ENCODE results near the gene ZNHIT6. TPM values are rescaled to one million over a fixed set of nuclear protein-coding genes. Genes with fewer than 3 reads are reported as not detected.

Gene ZNHIT6
- total RNA-seq, 1 donor from 2014 or later, result 34.9 TPM

GRCh38 chr1:85608851-85609250, 99.4 kb downstream of the ZNHIT6 start:
- Histone ChIP-seq H4K20me1 (ENCODE audit: insufficient read depth, low read length) (no peaks in the 10 kb centered on the region), H3K27ac (ENCODE audit: low read depth, low read length) (no peak overlapping the region), H2AFZ (ENCODE audit: low read depth, low read length) (no peak overlapping the region), H3K4me1 (ENCODE audit: insufficient read depth, low read length) (peaks cover 56% of the 10 kb centered on the region), H3K9me3 (ENCODE audit: insufficient read depth, low read depth, low read length) (no peaks in the 10 kb centered on the region), H3K4me3 (ENCODE audit: insufficient read depth, low read depth, low read length) (no peak overlapping the region), H3K27me3 (ENCODE audit: insufficient read depth, low read length) (no peaks in the 10 kb centered on the region), H3K79me2 (ENCODE audit: insufficient read depth, low read length) (no peaks in the 10 kb centered on the region), H3K4me2 (ENCODE audit: low read length) (no peak overlapping the region), H3K36me3 (ENCODE audit: insufficient read depth, low read length) (no peaks in the 10 kb centered on the region), H3K9ac (ENCODE audit: low read length) (no peak overlapping the region)
- Mint-ChIP-seq H3K4me3 (ENCODE audit: unreplicated experiment) (no peak overlapping the region), H3K9me3 (ENCODE audit: unreplicated experiment) (no peaks in the 10 kb centered on the region), H3K36me3 (ENCODE audit: low read depth, unreplicated experiment) (no peaks in the 10 kb centered on the region), H3K27me3 (ENCODE audit: low read depth, unreplicated experiment) (no peaks in the 10 kb centered on the region), H3K4me1 (ENCODE audit: low read depth, unreplicated experiment) (peaks cover 79% of the 10 kb centered on the region), H3K27ac (ENCODE audit: unreplicated experiment) (peak overlapping the region; percentile 98)
- FAIRE-seq, result peak; percentile 63
- DNase-seq (ENCODE audit: low read depth), result no peak
- TF ChIP-seq EZH2 (IDR thresholded peaks at IDR 0.05; ENCODE audit: insufficient read depth, low read length), result no peak
- no peak for TF ChIP-seq CTCF (IDR thresholded peaks at IDR 0.05; ENCODE audit: insufficient read depth, low read depth, low read length)

- Histone ChIP-seq H3K27me3 (ENCODE audit: insufficient read depth, low read length) (no peaks in the 10 kb centered on the region), H4K20me1 (ENCODE audit: insufficient read depth, low read length) (no peaks in the 10 kb centered on the region), H3K27ac (ENCODE audit: low read depth, low read length) (peak overlapping the region; percentile 96), H3K4me1 (ENCODE audit: insufficient read depth, low read length) (peaks cover 48% of the 10 kb centered on the region), H3K9me3 (ENCODE audit: insufficient read depth, low read depth, low read length) (no peaks in the 10 kb centered on the region), H3K36me3 (ENCODE audit: insufficient read depth, low read length) (no peaks in the 10 kb centered on the region), H3K4me2 (ENCODE audit: low read length) (peak overlapping the region; percentile 73), H3K79me2 (ENCODE audit: insufficient read depth, low read length) (no peaks in the 10 kb centered on the region), H3K9ac (ENCODE audit: low read length) (peak overlapping the region; percentile 82), H2AFZ (ENCODE audit: low read depth, low read length) (no peak overlapping the region), H3K4me3 (ENCODE audit: insufficient read depth, low read depth, low read length) (no peak overlapping the region)
- DNase-seq (ENCODE audit: low read depth), result peak; percentile 40
- Mint-ChIP-seq H3K4me3 (ENCODE audit: unreplicated experiment) (peak overlapping the region; percentile 48), H3K9me3 (ENCODE audit: unreplicated experiment) (no peaks in the 10 kb centered on the region), H3K4me1 (ENCODE audit: low read depth, unreplicated experiment) (peaks cover 76% of the 10 kb centered on the region), H3K27me3 (ENCODE audit: low read depth, unreplicated experiment) (no peaks in the 10 kb centered on the region), H3K27ac (ENCODE audit: unreplicated experiment) (peak overlapping the region; percentile 98), H3K36me3 (ENCODE audit: low read depth, unreplicated experiment) (no peaks in the 10 kb centered on the region)
- FAIRE-seq, result no peak
- no peak for TF ChIP-seq EZH2 (IDR thresholded peaks at IDR 0.05; ENCODE audit: insufficient read depth, low read length)
- TF ChIP-seq CTCF (IDR thresholded peaks at IDR 0.05; ENCODE audit: insufficient read depth, low read depth, low read length), result no peak
Observed at GRCh38 chr1:85607921-85608265, 100.3 kb downstream of the ZNHIT6 start.

- Histone ChIP-seq H3K27ac (ENCODE audit: low read depth, low read length) (peak overlapping the region; percentile 96), H2AFZ (ENCODE audit: low read depth, low read length) (no peak overlapping the region), H3K9ac (ENCODE audit: low read length) (peak overlapping the region; percentile 82), H3K4me2 (ENCODE audit: low read length) (peak overlapping the region; percentile 73), H3K27me3 (ENCODE audit: insufficient read depth, low read length) (no peaks in the 10 kb centered on the region), H3K4me1 (ENCODE audit: insufficient read depth, low read length) (peaks cover 42% of the 10 kb centered on the region), H4K20me1 (ENCODE audit: insufficient read depth, low read length) (no peaks in the 10 kb centered on the region), H3K9me3 (ENCODE audit: insufficient read depth, low read depth, low read length) (no peaks in the 10 kb centered on the region), H3K79me2 (ENCODE audit: insufficient read depth, low read length) (no peaks in the 10 kb centered on the region), H3K36me3 (ENCODE audit: insufficient read depth, low read length) (no peaks in the 10 kb centered on the region), H3K4me3 (ENCODE audit: insufficient read depth, low read depth, low read length) (no peak overlapping the region)
- Mint-ChIP-seq H3K27me3 (ENCODE audit: low read depth, unreplicated experiment) (peaks cover 2% of the 10 kb centered on the region), H3K36me3 (ENCODE audit: low read depth, unreplicated experiment) (peaks cover 2% of the 10 kb centered on the region), H3K4me3 (ENCODE audit: unreplicated experiment) (peak overlapping the region; percentile 48), H3K9me3 (ENCODE audit: unreplicated experiment) (no peaks in the 10 kb centered on the region), H3K27ac (ENCODE audit: unreplicated experiment) (peak overlapping the region; percentile 98), H3K4me1 (ENCODE audit: low read depth, unreplicated experiment) (peaks cover 75% of the 10 kb centered on the region)
- DNase-seq (ENCODE audit: low read depth), result peak; percentile 100
- no peak for TF ChIP-seq EZH2 (IDR thresholded peaks at IDR 0.05; ENCODE audit: insufficient read depth, low read length)
- TF ChIP-seq CTCF (IDR thresholded peaks at IDR 0.05; ENCODE audit: insufficient read depth, low read depth, low read length), result no peak
- FAIRE-seq, result peak; percentile 99
Observed at GRCh38 chr1:85607126-85607920, 100.9 kb downstream of the ZNHIT6 start.

Measured in astrocyte (in vitro differentiated cells and primary cell).